HepG2 (cell line): ENCODE data around the gene MAP3K14. TPM values are rescaled to one million over a fixed set of nuclear protein-coding genes. Genes with fewer than 3 reads are reported as not detected.

Source experiments
- ARID5B ChIP-seq: IDR thresholded peaks from 2 replicates; pipeline ENCODE4 v1.4.0; 2020; ENCODE audit warnings: mild to moderate bottlenecking, missing genetic modification reagents
- CEBPG ChIP-seq: IDR thresholded peaks from 2 replicates; pipeline ENCODE4 v1.6.1; 2016
- CTCF ChIP-seq: sonication (generic); formaldehyde crosslinking; IDR thresholded peaks from 2 replicates; pipeline ENCODE4 v1.5.0; 2020; ENCODE audit warnings: mild to moderate bottlenecking, missing genetic modification reagents, moderate library complexity
- ETV5 ChIP-seq: IDR thresholded peaks from 2 replicates; pipeline ENCODE4 v1.6.1; 2018; ENCODE audit warnings: missing biosample characterization, missing genetic modification reagents, inconsistent platforms, borderline replicate concordance
- FOSL2 ChIP-seq: sonication (generic); formaldehyde crosslinking; IDR thresholded peaks from 2 replicates; pipeline ENCODE4 v1.4.0; 2020; ENCODE audit warnings: missing genetic modification reagents
- GATAD1 ChIP-seq: IDR thresholded peaks from 2 replicates; pipeline ENCODE4 v1.6.1; 2016; ENCODE audit warnings: missing genetic modification reagents, missing compliant biosample characterization
- HMGXB3 ChIP-seq: sonication (generic); formaldehyde crosslinking; IDR thresholded peaks from 2 replicates; pipeline ENCODE4 v1.4.0; 2020; ENCODE audit warnings: missing genetic modification reagents, borderline replicate concordance
- HOXD1 ChIP-seq: sonication (generic); formaldehyde crosslinking; IDR thresholded peaks from 2 replicates; pipeline ENCODE4 v1.5.0; 2020; ENCODE audit warnings: missing genetic modification reagents
- IKZF1 ChIP-seq: fragments of 450-650 bp; IDR thresholded peaks from 2 replicates; pipeline ENCODE4 v1.7.1; 2016
- MZF1 ChIP-seq: sonication (generic); formaldehyde crosslinking; IDR thresholded peaks from 2 replicates; pipeline ENCODE4 v1.8.1; 2023; ENCODE audit warnings: mild to moderate bottlenecking, missing genetic modification reagents, borderline replicate concordance
- NPAS2 ChIP-seq: sonication (generic); formaldehyde crosslinking; IDR thresholded peaks from 2 replicates; pipeline ENCODE4 v1.8.0; 2022; ENCODE audit warnings: mild to moderate bottlenecking, missing genetic modification reagents, borderline replicate concordance
- PHF21A ChIP-seq: sonication (generic); formaldehyde crosslinking; IDR thresholded peaks from 2 replicates; pipeline ENCODE4 v1.5.0; 2020; ENCODE audit warnings: mild to moderate bottlenecking, missing genetic modification reagents
- WIZ ChIP-seq: sonication (generic); formaldehyde crosslinking; IDR thresholded peaks from 2 replicates; pipeline ENCODE4 v1.5.1; 2020; ENCODE audit warnings: mild to moderate bottlenecking, missing genetic modification reagents
- ZBTB14 ChIP-seq: sonication (generic); formaldehyde crosslinking; IDR thresholded peaks from 2 replicates; pipeline ENCODE4 v1.4.0; 2020; ENCODE audit warnings: missing genetic modification reagents
- ZNF432 ChIP-seq: sonication (generic); formaldehyde crosslinking; IDR thresholded peaks from 2 replicates; pipeline ENCODE4 v1.5.0; 2020; ENCODE audit warnings: missing genetic modification reagents, mild to moderate bottlenecking, borderline replicate concordance
- ZNF543 ChIP-seq: sonication (generic); formaldehyde crosslinking; IDR thresholded peaks from 2 replicates; pipeline ENCODE4 v1.4.0; 2020; ENCODE audit warnings: mild to moderate bottlenecking, missing genetic modification reagents
- ZNF580 ChIP-seq: IDR thresholded peaks from 2 replicates; pipeline ENCODE4 v1.6.1; 2016; ENCODE audit warnings: low read depth, borderline replicate concordance
- ZNF883 ChIP-seq: sonication (generic); formaldehyde crosslinking; IDR thresholded peaks from 2 replicates; pipeline ENCODE4 v1.5.1; 2020; ENCODE audit warnings: mild to moderate bottlenecking, missing genetic modification reagents; ENCODE audit errors: not compliant biosample characterization
- polyA plus RNA-seq, 8 experiments: library from polyadenylated mRNA; depleted of rRNA in 3 of 8; stranded (reverse) in 7 of 8; unstranded in 1 of 8; fragments of >200 nt; fragmentation: Illumina TruSeq in 4 of 8; extraction: Trizol in 4 of 8; gene quantifications; 2 replicates each; pipeline versions ENCODE4 v1.2.1 to v1.2.3, GENCODE V29; 2011 to 2016; ENCODE audit warnings: low read depth in 4 of 8, missing spikeins in 1 of 8, mixed read lengths in 1 of 8; ENCODE audit not compliant: insufficient read depth in 1 of 8
- total RNA-seq, 5 experiments: library from RNA; depleted of rRNA; stranded (reverse); fragments of >200 nt; fragmentation: Illumina TruSeq; extraction: Trizol; gene quantifications; 2 replicates each; pipeline ENCODE4 v1.2.3, GENCODE V29; 2016; ENCODE audit warnings: low read depth in 1 of 5

Gene MAP3K14
- total and polyA plus RNA-seq, 2 of the 13 experiments (the other 11 are each of a cell fraction or from before 2014, with no cell fraction given) = 2.6 TPM

- no peak for TF ChIP-seq HMGXB3 (CRISPR knock-in tag)
- no peak for TF ChIP-seq MZF1
- no peak for TF ChIP-seq NPAS2 (CRISPR knock-in tag)
- TF ChIP-seq ZNF580 (CRISPR knock-in tag) = no peak
- no peak for TF ChIP-seq WIZ (CRISPR knock-in tag)
- peak; percentile 28; the same call in 1 of the 2 replicates for TF ChIP-seq GATAD1
- no peak for TF ChIP-seq ZNF432 (CRISPR knock-in tag)
- peak; percentile 91 for TF ChIP-seq CEBPG (CRISPR knock-in tag)
- no peak for TF ChIP-seq IKZF1
- peak; percentile 43; the same call in 1 of the 2 replicates for TF ChIP-seq ETV5 (CRISPR knock-in tag)
- no peak for TF ChIP-seq HOXD1
- TF ChIP-seq ZBTB14 (CRISPR knock-in tag) = no peak
- no peak for TF ChIP-seq ZNF543 (CRISPR knock-in tag)
- TF ChIP-seq PHF21A = 0 out of 2 replicates have a peak, but pooled peaks have one; percentile 50
- TF ChIP-seq CTCF (CRISPR knock-in tag) = no peak
- no peak for TF ChIP-seq ZNF883 (CRISPR knock-in tag)
- no peak for TF ChIP-seq ARID5B (CRISPR knock-in tag)
- peak; percentile 79 for TF ChIP-seq FOSL2
These were observed 87.9 kb downstream of the MAP3K14 start (continued) for GRCh38 chr17:45228763-45229539.
